RWPE2 (cell line): Measurements from ENCODE around the gene CADM2.

Experiments used
- ATAC-seq: fragments of 200-7000 bp; cut with Tn5 transposase; 3 replicates; pipeline ENCODE4 v1.9.1; 2021; ENCODE audit warnings: low read depth
- DNase-seq: peaks from one replicate; pipeline ENCODE4 v3.0.0-alpha.2; 2020; ENCODE audit warnings: low spot score
- H3K27ac ChIP-seq: fragments of 450-650 bp; 2 replicates; pipeline ENCODE4 v1.5.1; 2017; ENCODE audit warnings: mild to moderate bottlenecking; ENCODE audit not compliant: poor library complexity, severe bottlenecking
- H3K27me3 ChIP-seq: fragments of 250-450 bp; sonication (Bioruptor Pico); 2 replicates; pipeline ENCODE4 v1.5.1; 2021; ENCODE audit warnings: mild to moderate bottlenecking, moderate library complexity; ENCODE audit not compliant: insufficient read depth, poor library complexity, severe bottlenecking
- H3K36me3 ChIP-seq: fragments of 250-450 bp; sonication (Bioruptor Pico); 2 replicates; pipeline ENCODE4 v1.5.1; 2020; ENCODE audit warnings: low read depth, mild to moderate bottlenecking, moderate library complexity
- H3K4me1 ChIP-seq: fragments of 250-450 bp; sonication (Bioruptor Pico); 2 replicates; pipeline ENCODE4 v1.5.1; 2021; ENCODE audit warnings: mild to moderate bottlenecking, moderate library complexity; ENCODE audit not compliant: insufficient read depth, poor library complexity, severe bottlenecking
- H3K4me3 ChIP-seq: fragments of 250-450 bp; sonication (Bioruptor Pico); 2 replicates; pipeline ENCODE4 v1.5.1; 2021; ENCODE audit warnings: mild to moderate bottlenecking, moderate library complexity; ENCODE audit not compliant: severe bottlenecking
- H3K9me3 ChIP-seq: fragments of 250-450 bp; sonication (Bioruptor Pico); 2 replicates; pipeline ENCODE4 v1.5.1; 2021; ENCODE audit warnings: mild to moderate bottlenecking, moderate library complexity; ENCODE audit not compliant: severe bottlenecking
- CTCF ChIP-seq: fragments of 450-650 bp; IDR thresholded peaks from one replicate; pipeline ENCODE4 v1.5.1; 2017; ENCODE audit warnings: mild to moderate bottlenecking, moderate library complexity; ENCODE audit not compliant: poor library complexity, severe bottlenecking

The CADM2 gene

GRCh38 chr3:85304360-85304964, 345.7 kb downstream of the CADM2 start:
- DNase-seq: no peak
- Histone ChIP-seq H3K9me3 (no peaks in the 10 kb centered on the region), H3K4me1 (no peaks in the 10 kb centered on the region), H3K36me3 (no peaks in the 10 kb centered on the region), H3K4me3 (no peak overlapping the region), H3K27ac (no peak overlapping the region), H3K27me3 (peaks cover 3% of the 10 kb centered on the region)
- no peak; the same call in 2 of the 3 replicates for ATAC-seq
- peak; percentile 72 for TF ChIP-seq CTCF

GRCh38 chr3:85312331-85312730, 353.5 kb downstream of the CADM2 start:
- ATAC-seq: no peak
- Histone ChIP-seq H3K27ac (no peak overlapping the region), H3K4me3 (no peak overlapping the region), H3K9me3 (no peaks in the 10 kb centered on the region), H3K36me3 (no peaks in the 10 kb centered on the region), H3K4me1 (peaks cover 3% of the 10 kb centered on the region), H3K27me3 (no peaks in the 10 kb centered on the region)
- DNase-seq: no peak
- no peak for TF ChIP-seq CTCF

- DNase-seq (no peak), ATAC-seq (no peak)
- Histone ChIP-seq H3K36me3 (no peaks in the 10 kb centered on the region), H3K4me1 (peaks cover 3% of the 10 kb centered on the region), H3K4me3 (no peak overlapping the region), H3K27me3 (no peaks in the 10 kb centered on the region), H3K9me3 (no peaks in the 10 kb centered on the region), H3K27ac (no peak overlapping the region)
- TF ChIP-seq CTCF: no peak
Measured at GRCh38 chr3:85313380-85313779, 354.6 kb downstream of the CADM2 start.

GRCh38 chr3:85316252-85316651, 357.5 kb downstream of the CADM2 start:
- ATAC-seq (no peak), DNase-seq (no peak)
- peaks cover 3% of the 10 kb centered on the region for H3K4me1 ChIP-seq
- H3K9me3 ChIP-seq: no peaks in the 10 kb centered on the region
- no peak for TF ChIP-seq CTCF
- H3K27me3 ChIP-seq: no peaks in the 10 kb centered on the region
- no peak overlapping the region for H3K4me3 ChIP-seq
- H3K36me3 ChIP-seq: no peaks in the 10 kb centered on the region
- no peak overlapping the region for H3K27ac ChIP-seq

- Histone ChIP-seq H3K4me3 (no peak overlapping the region), H3K27me3 (no peaks in the 10 kb centered on the region), H3K9me3 (no peaks in the 10 kb centered on the region), H3K36me3 (no peaks in the 10 kb centered on the region), H3K27ac (no peak overlapping the region), H3K4me1 (no peaks in the 10 kb centered on the region)
- no peak for TF ChIP-seq CTCF
- ATAC-seq (no peak), DNase-seq (no peak)
Measured at GRCh38 chr3:85321892-85322291, 363.1 kb downstream of the CADM2 start.
